GF-D8 (cell line): ENCODE data around the gene SMC6.

Experiments
- DNase-seq: peaks from one replicate; lab custom pipeline; 2025; lab: John Stamatoyannopoulos, UW

The SMC6 gene

GRCh38 chr2:17646838-17647701 is 106.5 kb downstream of the SMC6 start:
- no peak for DNase-seq

GRCh38 chr2:17646081-17646554 is 107.5 kb downstream of the SMC6 start:
- DNase-seq = no peak

- DNase-seq = no peak
These were observed 108.5 kb downstream of the SMC6 start for GRCh38 chr2:17644997-17645720.

- no peak for DNase-seq
These were observed 110.5 kb downstream of the SMC6 start for GRCh38 chr2:17643031-17643615.

GRCh38 chr2:17640406-17640805 is 113.2 kb downstream of the SMC6 start:
- DNase-seq = no peak

GRCh38 chr2:17638196-17638743 is 115.3 kb downstream of the SMC6 start:
- DNase-seq = no peak

- DNase-seq = no peak
These were observed 116.3 kb downstream of the SMC6 start for GRCh38 chr2:17637131-17637906.

- no peak for DNase-seq
These were observed 117.4 kb downstream of the SMC6 start for GRCh38 chr2:17636257-17636656.

GRCh38 chr2:17634997-17635396 is 118.6 kb downstream of the SMC6 start:
- DNase-seq = no peak

GRCh38 chr2:17630089-17630488 is 123.5 kb downstream of the SMC6 start:
- DNase-seq = no peak

- DNase-seq = no peak
These were observed 125.0 kb downstream of the SMC6 start for GRCh38 chr2:17628349-17629261.

- DNase-seq = no peak
These were observed 126.2 kb downstream of the SMC6 start for GRCh38 chr2:17627434-17627833.

GRCh38 chr2:17626986-17627385 is 126.6 kb downstream of the SMC6 start:
- DNase-seq = no peak

GRCh38 chr2:17625446-17625845 is 128.2 kb downstream of the SMC6 start:
- no peak for DNase-seq

GRCh38 chr2:17621781-17622180 is 131.8 kb downstream of the SMC6 start:
- DNase-seq = no peak

GRCh38 chr2:17620841-17621240 is 132.8 kb downstream of the SMC6 start:
- DNase-seq = no peak

GRCh38 chr2:17620280-17620679 is 133.3 kb downstream of the SMC6 start:
- DNase-seq = no peak

- no peak for DNase-seq
These were observed 135.7 kb downstream of the SMC6 start for GRCh38 chr2:17617955-17618354.

- no peak for DNase-seq
These were observed 136.1 kb downstream of the SMC6 start for GRCh38 chr2:17617516-17617915.

- DNase-seq = no peak
These were observed 137.2 kb downstream of the SMC6 start for GRCh38 chr2:17616405-17616804.
